A549 (cell line): ENCODE results near the gene STK11IP. TPM values are rescaled to one million over a fixed set of nuclear protein-coding genes. Genes with fewer than 3 reads are reported as not detected.
A peak's percentile ranks its signal among the peaks of the same experiment; 100 is the strongest.

ENCODE experiments used
- ATAC-seq, 2 experiments: fragments of 200-7000 bp in 1 of 2; fragments of >200 bp in 1 of 2; cut with Nextera tagmentation in 1 of 2; cut with Tn5 transposase in 1 of 2; 3 replicates each; pipeline versions ENCODE4 v1.8.0 to v1.9.1; 2018 to 2020; ENCODE audit warnings: mild to moderate bottlenecking in 1 of 2, moderate library complexity in 1 of 2
- CTCF ChIA-PET: fragments of 300-600 bp; sonication (Branson Sonifier 250); formaldehyde crosslinking; extraction: SDS; loops from one replicate; lab custom pipeline; 2021; ENCODE audit warnings: antibody characterized with exemption, inconsistent platforms; lab: Yijun Ruan, JAX
- POLR2A ChIA-PET: fragments of 350-600 bp; formaldehyde crosslinking; extraction: SDS; loops from one replicate; lab custom pipeline; 2021; ENCODE audit warnings: antibody characterized with exemption, inconsistent platforms; lab: Yijun Ruan, JAX
- DNase-seq, 2 experiments: peaks; one replicate each; pipeline versions ENCODE4 v3.0.0 to v3.0.0-alpha.2; 2011 to 2016; ENCODE audit warnings: low read depth in 1 of 2, low spot score in 1 of 2
- FAIRE-seq: peaks from 2 replicates; lab custom pipeline; 2011; peaks lifted over from hg19 to GRCh38; lab: Jason Lieb, UNC
- H3K27ac ChIP-seq, 2 experiments: fragments of >200 bp; sonication (Bioruptor Twin); formaldehyde crosslinking; 3 replicates each; pipeline ENCODE4 v1.5.1; 2016 to 2017
- H3K4me1 ChIP-seq: fragments of >200 bp; sonication (Bioruptor Twin); formaldehyde crosslinking; 3 replicates; pipeline ENCODE4 v1.6.1; 2016
- H3K4me2 ChIP-seq: fragments of >200 bp; sonication (Bioruptor Twin); formaldehyde crosslinking; 3 replicates; pipeline ENCODE4 v1.6.1; 2016
- H3K4me3 ChIP-seq: fragments of >200 bp; sonication (Bioruptor Twin); formaldehyde crosslinking; 3 replicates; pipeline ENCODE4 v1.5.1; 2016
- H3K9me3 ChIP-seq: fragments of >200 bp; sonication (Bioruptor Twin); formaldehyde crosslinking; 3 replicates; pipeline ENCODE4 v1.6.1; 2016
- BCL3 ChIP-seq: fragments of >200 bp; sonication (Bioruptor Twin); formaldehyde crosslinking; IDR thresholded peaks from 3 replicates; pipeline ENCODE4 v1.6.1; 2016
- CBX8 ChIP-seq: fragments of 200-600 bp; sonication (generic); IDR thresholded peaks from 2 replicates; pipeline ENCODE4 v1.6.1; 2016
- ELK1 ChIP-seq: fragments of 150-350 bp; IDR thresholded peaks from 2 replicates; pipeline ENCODE4 v1.6.1; 2014; ENCODE audit warnings: low read depth, mild to moderate bottlenecking, low read length
- EP300 ChIP-seq, 2 experiments: fragments of >200 bp; sonication (Bioruptor Twin); formaldehyde crosslinking; IDR thresholded peaks; 2 replicates in 1 of 2; 3 replicates in 1 of 2; pipeline ENCODE4 v1.6.1; 2016 to 2017
- ESRRA ChIP-seq: fragments of 150-350 bp; IDR thresholded peaks from 2 replicates; pipeline ENCODE4 v1.6.1; 2014; ENCODE audit warnings: mild to moderate bottlenecking, low read length, borderline replicate concordance
- FOXS1 ChIP-seq: fragments of 250-450 bp; sonication (Bioruptor Pico); IDR thresholded peaks from 2 replicates; pipeline ENCODE4 v1.5.0; 2020; ENCODE audit warnings: mild to moderate bottlenecking, moderate library complexity
- HOXB5 ChIP-seq: fragments of 250-450 bp; sonication (Bioruptor Pico); IDR thresholded peaks from 2 replicates; pipeline ENCODE4 v1.5.0; 2020; ENCODE audit warnings: mild to moderate bottlenecking, moderate library complexity
- JUNB ChIP-seq: fragments of >200 bp; sonication (Bioruptor Twin); formaldehyde crosslinking; IDR thresholded peaks from 2 replicates; pipeline ENCODE4 v1.6.1; 2016
- KDM1A ChIP-seq: fragments of 200-600 bp; sonication (generic); IDR thresholded peaks from 2 replicates; pipeline ENCODE4 v1.6.1; 2016; ENCODE audit warnings: low read depth, mild to moderate bottlenecking
- MAFK ChIP-seq: fragments of 450-650 bp; IDR thresholded peaks from 2 replicates; pipeline ENCODE4 v1.6.1; 2014; ENCODE audit not compliant: partially characterized antibody
- MAZ ChIP-seq: fragments of 150-350 bp; IDR thresholded peaks from 2 replicates; pipeline ENCODE4 v1.6.1; 2014; ENCODE audit warnings: antibody characterized with exemption, low read depth, low read length, borderline replicate concordance
- NFE2L2 ChIP-seq: fragments of 150-350 bp; conservative IDR thresholded peaks from 2 replicates; pipeline ENCODE4 v1.6.1; 2014; ENCODE audit warnings: low read length
- PHF8 ChIP-seq: fragments of 200-600 bp; sonication (generic); IDR thresholded peaks from 2 replicates; pipeline ENCODE4 v1.6.1; 2016; ENCODE audit warnings: low read depth, mild to moderate bottlenecking, antibody characterized with exemption, moderate library complexity, borderline replicate concordance
- POLR2AphosphoS2 ChIP-seq: conservative IDR thresholded peaks from 2 replicates; pipeline ENCODE4 v1.6.1; 2012; ENCODE audit warnings: low read length, improper control_type of control experiment, inconsistent platforms
- REST ChIP-seq: fragments of 200-600 bp; sonication (generic); IDR thresholded peaks from 2 replicates; pipeline ENCODE4 v1.6.1; 2016; ENCODE audit warnings: antibody characterized with exemption, mild to moderate bottlenecking, moderate library complexity
- SMC3 ChIP-seq: fragments of >200 bp; sonication (Bioruptor Twin); formaldehyde crosslinking; IDR thresholded peaks from 3 replicates; pipeline ENCODE4 v1.6.1; 2018; ENCODE audit warnings: inconsistent platforms
- TP53 ChIP-seq: fragments of 250-450 bp; sonication (Bioruptor Pico); IDR thresholded peaks from 2 replicates; pipeline ENCODE4 v1.5.0; 2021; ENCODE audit warnings: mild to moderate bottlenecking, moderate library complexity
- ZFP36 ChIP-seq: fragments of 450-650 bp; IDR thresholded peaks from 2 replicates; pipeline ENCODE4 v1.6.1; 2014; ENCODE audit warnings: borderline replicate concordance; ENCODE audit not compliant: partially characterized antibody
- ZNF302 ChIP-seq: fragments of 250-450 bp; sonication (Bioruptor Pico); IDR thresholded peaks from 2 replicates; pipeline ENCODE4 v1.9.0; 2021; ENCODE audit warnings: inconsistent platforms, mild to moderate bottlenecking, moderate library complexity
- WGBS: methylation state at CpG from one replicate; pipeline ENCODE4 v1.1.6; 2017; ENCODE audit errors: missing lambda C conversion rate; 5-methylcytosine and 5-hydroxymethylcytosine counted together
- polyA plus RNA-seq, 4 experiments: library from polyadenylated mRNA; depleted of rRNA in 3 of 4; stranded (reverse); fragments of >200 nt; fragmentation: RNase III in 1 of 4; extraction: RNeasy Plus Mini Kit Qiagen cat#74134 plus additional on column Dnase treatment in 1 of 4; gene quantifications; 2 replicates in 3 of 4; 3 replicates in 1 of 4; pipeline ENCODE4 v1.2.3, GENCODE V29; 2011 to 2017
- TF ChIP-seq, protein P1 (sequence below): fragments of >200 bp; sonication (Bioruptor Twin); formaldehyde crosslinking; IDR thresholded peaks from 3 replicates; pipeline ENCODE4 v1.5.1; 2016

Gene STK11IP
- polyA plus RNA-seq, 2 of the 4 experiments (the other 2 are of a cell fraction): 13.3 to 18.8 TPM

GRCh38 chr2:219559156-219559915 is 38.3 kb upstream of the STK11IP start:
- no peaks in the 10 kb centered on the region for H3K4me1 ChIP-seq
- no peak overlapping the region for H3K4me3 ChIP-seq
- WGBS: 71% methylated on average over 20 of the region's 20 CpGs
- FAIRE-seq (no peak), DNase-seq (no peak), ATAC-seq (no peak)
- TF ChIP-seq SMC3 (no peak), TP53 (CRISPR knock-in tag) (no peak), HOXB5 (no peak), ELK1 (no peak), REST (no peak), FOXS1 (no peak), CBX8 (no peak), BCL3 (no peak), MAZ (no peak), EP300 (IDR thresholded peaks at IDR 0.05) (no peak), ZFP36 (no peak), ZNF302 (CRISPR knock-in tag) (no peak), PHF8 (no peak), MAFK (no peak), ESRRA (no peak)
- ChIA-PET CTCF (interaction anchor here (0.8 to 6.0 kb wide), 22 partner anchors 9 to 157 kb away, joined by 3 to 77 read pairs (median 8); partner anchors contain the start of genes CHPF, DES, INHA and OBSL1), POLR2A (interaction anchor here (2.8 kb wide), 1 partner anchor 11 kb away, joined by 9 read pairs; no protein-coding TSS in a partner anchor)
- no peaks in the 10 kb centered on the region for H3K9me3 ChIP-seq
- no peak overlapping the region for H3K4me2 ChIP-seq
- no peak overlapping the region for H3K27ac ChIP-seq

GRCh38 chr2:219560037-219560892 is 37.4 kb upstream of the STK11IP start:
- ATAC-seq: peak; percentile 12 to 66; a peak in 4 of 6 replicates
- Histone ChIP-seq H3K27ac (no peak overlapping the region), H3K4me3 (no peak overlapping the region), H3K4me1 (no peaks in the 10 kb centered on the region), H3K4me2 (no peak overlapping the region), H3K9me3 (no peaks in the 10 kb centered on the region)
- POLR2A ChIA-PET: interaction anchor here (0.6 to 2.8 kb wide), 2 partner anchors 10 to 557 kb away, joined by 3 to 9 read pairs; no protein-coding TSS in a partner anchor
- no peak for FAIRE-seq
- TF ChIP-seq SMC3 (peak; percentile 43), ZFP36 (no peak), FOXS1 (no peak), JUNB (no peak), POLR2AphosphoS2 (no peak), KDM1A (no peak), NFE2L2 (no peak)
- TF ChIP-seq, protein P1, sequence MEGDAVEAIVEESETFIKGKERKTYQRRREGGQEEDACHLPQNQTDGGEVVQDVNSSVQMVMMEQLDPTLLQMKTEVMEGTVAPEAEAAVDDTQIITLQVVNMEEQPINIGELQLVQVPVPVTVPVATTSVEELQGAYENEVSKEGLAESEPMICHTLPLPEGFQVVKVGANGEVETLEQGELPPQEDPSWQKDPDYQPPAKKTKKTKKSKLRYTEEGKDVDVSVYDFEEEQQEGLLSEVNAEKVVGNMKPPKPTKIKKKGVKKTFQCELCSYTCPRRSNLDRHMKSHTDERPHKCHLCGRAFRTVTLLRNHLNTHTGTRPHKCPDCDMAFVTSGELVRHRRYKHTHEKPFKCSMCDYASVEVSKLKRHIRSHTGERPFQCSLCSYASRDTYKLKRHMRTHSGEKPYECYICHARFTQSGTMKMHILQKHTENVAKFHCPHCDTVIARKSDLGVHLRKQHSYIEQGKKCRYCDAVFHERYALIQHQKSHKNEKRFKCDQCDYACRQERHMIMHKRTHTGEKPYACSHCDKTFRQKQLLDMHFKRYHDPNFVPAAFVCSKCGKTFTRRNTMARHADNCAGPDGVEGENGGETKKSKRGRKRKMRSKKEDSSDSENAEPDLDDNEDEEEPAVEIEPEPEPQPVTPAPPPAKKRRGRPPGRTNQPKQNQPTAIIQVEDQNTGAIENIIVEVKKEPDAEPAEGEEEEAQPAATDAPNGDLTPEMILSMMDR: peak; percentile 63
- 27% methylated on average over 4 of the region's 8 CpGs for WGBS
- peak in 1 of 2 experiments; percentile 47 for DNase-seq
- CTCF ChIA-PET: interaction anchor here (0.6 to 6.0 kb wide), 27 partner anchors 9 to 172 kb away, joined by 3 to 77 read pairs (median 6); partner anchors contain the start of genes CHPF, DES, INHA and OBSL1
